ENCODE measurements around the gene ELF5.

ELF5 gene

GRCh38 chr11:34448223-34448994 is 65.2 kb downstream of the ELF5 start:
- no peak for DNase-seq

DNA sequence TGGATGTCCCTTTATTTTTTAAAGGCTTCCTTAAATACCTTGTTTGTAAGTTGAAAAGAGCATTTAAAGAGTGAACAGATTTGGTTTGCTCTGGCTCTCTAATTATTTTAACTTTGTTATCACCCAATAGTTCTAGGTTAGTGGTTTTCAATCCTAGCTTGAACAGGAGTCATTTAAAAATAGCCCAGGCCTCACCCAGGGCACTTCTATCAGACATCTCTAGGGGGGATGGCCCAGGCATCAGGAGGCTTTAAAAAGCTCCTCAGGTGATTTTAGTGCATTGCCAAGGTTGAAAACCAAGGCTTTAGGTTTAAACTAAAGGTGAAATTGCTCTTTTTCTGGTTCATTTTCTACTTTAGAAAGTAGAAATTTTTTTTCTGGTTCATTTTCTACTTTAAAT is 66.5 kb downstream of the ELF5 start:
- DNase-seq, result no peak

DNA sequence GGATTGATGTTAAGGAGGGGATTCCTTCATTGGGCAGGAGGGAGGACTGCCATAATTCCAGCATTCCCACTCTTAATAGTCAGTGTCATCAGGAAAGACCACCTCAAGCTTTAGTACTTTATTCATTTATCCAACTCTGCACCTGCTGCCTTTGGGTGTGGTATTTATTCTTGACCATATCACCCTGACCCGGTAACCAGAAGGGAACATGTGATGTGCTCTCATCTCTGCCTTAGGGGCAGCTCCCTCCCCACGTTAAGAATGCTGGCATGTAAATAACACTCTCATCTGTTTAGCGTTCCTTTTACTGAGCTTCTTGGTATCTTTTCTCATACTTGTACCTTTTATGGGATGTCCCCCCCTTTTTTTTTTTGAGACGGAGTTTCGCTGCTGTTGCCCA is 67.2 kb downstream of the ELF5 start:
- DNase-seq, result no peak

- no peak for DNase-seq
Observed at GRCh38 chr11:34445956-34446355, 67.6 kb downstream of the ELF5 start.

GRCh38 chr11:34444428-34444827 is 69.2 kb downstream of the ELF5 start:
- DNase-seq, result no peak

DNA sequence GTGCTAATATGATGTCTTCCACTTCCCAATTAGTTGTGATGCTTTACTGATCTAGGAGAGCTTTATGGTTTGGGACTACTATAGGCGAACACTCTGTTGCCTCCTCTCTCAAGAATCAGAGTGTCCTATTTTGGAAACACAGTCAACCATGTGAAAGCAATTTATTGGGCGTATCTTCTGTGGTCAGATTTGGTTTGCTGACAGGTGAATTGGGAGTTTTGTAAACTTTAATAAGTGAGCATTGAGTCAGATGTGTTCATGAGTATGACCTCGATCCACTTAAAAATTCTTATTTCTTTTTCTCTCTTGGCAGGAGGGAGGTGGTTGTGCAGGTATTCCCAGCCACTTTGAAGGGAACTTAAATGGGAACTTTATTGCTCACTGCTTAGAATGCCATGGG is 70.5 kb downstream of the ELF5 start:
- no peak for DNase-seq

- DNase-seq, result no peak
Observed at GRCh38 chr11:34441814-34442213, 71.8 kb downstream of the ELF5 start.

DNA sequence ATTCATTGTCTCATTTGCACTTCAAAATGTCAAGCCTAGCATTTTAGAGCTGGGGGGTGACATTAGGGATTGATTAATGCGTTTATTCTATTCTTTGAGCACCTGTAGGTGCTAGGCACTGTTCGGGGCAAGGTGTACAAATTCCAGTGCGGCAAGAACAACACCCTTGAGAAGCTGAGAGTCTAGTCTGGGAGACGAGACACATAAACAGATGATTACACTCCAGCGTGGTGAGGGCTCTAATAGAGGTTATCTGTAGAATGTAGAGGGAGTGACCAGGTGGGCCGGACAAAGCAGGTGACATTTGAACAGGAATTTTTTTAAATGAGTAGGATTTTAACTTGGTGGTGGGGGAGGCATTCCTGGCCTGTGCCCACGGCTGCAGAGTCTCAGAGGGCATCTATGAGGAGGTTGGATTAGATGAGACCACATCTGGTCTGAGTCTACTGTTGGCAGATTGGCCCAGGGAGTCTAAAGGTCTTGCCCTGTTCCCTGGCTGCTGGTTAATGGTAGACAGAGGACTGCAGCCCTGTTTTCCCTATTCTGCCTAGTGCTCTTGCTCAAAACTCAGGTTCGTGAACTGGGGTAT is 73.9 kb downstream of the ELF5 start:
- no peak for DNase-seq

- peak; percentile 98 for DNase-seq
Observed at GRCh38 chr11:34438529-34439507, 74.8 kb downstream of the ELF5 start, which contains the start of gene CAT. Gene CAT, plus strand, starts transcription at chr11:34438934. Its CDS starts 80 bp downstream, at chr11:34439014.

DNA sequence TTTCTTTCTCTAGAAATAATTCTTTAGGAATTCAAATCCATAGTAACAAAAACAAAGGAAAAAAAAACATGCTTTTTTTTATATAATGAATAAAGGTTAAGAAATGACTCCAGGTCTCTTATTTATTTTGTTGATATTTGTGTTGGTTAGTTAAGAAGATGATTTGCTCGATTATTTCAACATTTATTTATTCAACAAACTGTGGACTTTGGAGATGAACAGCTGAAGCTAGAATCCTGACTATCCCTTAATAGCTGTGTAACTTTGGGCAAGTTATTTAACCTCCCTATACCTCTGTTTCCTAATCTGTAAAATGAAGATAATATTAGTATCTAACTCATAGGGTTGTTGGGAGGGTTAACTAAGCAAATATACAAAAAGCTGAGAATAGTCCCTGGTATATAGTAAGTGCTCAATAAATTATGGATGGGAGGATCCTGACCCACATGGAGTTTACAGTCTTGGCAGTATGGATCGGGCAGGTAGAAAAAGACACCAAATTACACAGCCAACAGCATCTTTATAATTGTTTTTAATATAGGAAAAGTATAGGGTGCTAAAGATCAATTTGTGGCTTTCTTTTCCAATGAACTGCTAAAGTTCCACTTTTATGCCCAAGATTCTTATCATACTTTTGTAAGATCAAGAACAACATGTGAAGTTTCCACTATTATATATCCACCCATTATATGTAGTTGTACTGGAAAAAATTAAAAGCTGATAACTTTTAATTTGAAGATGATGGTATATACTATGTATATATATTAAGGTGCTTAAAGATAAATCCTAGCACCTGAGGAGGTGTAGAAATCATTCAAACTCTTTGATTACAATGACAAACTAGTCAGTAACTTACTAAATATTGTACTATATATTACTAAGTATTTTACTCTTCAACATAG is 76.1 kb downstream of the ELF5 start:
- DNase-seq, result no peak

DNA sequence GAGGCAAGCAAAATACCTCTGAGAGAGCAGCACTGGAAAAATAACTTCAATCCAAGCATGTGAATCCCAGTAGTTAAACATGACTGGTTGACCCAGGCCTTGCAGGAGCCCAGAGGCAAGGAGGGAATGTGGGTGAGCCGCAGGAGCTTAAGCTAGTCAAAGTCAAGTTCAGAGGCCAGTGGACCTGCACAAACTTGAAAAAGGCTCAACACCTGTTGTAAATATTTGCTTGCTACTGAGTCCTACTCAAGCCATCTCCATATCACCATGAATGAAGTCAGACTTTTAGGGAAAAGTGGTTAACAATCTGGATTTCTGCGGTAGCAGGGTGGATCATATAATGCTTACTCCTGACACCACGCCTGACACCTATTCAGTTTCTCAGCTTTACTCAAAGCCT is 79.7 kb downstream of the ELF5 start:
- DNase-seq, result no peak

- DNase-seq, result no peak
Observed at GRCh38 chr11:34432822-34433221, 80.8 kb downstream of the ELF5 start.

DNA sequence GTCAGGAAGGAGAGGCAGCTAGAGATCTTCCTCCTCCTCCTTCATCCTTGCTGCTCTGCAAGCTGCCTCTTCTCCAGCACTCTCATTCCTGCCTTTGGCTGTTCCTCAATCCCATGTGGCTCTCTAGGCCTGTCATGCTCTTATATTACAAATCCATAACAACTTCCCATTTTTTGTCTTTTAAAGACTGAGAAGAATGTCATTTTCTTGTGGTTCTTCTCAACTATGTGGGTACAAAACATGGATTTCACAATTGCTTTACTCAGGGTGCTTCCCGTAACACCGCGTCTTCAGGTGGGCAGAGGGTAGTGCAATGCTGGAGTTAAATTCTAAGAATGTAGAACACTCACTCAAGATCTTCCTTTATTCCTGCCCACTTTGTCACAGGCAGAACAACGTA is 81.6 kb downstream of the ELF5 start:
- no peak for DNase-seq
